Neuronal stem cell (in vitro differentiated cells): ENCODE data around the gene KIF24.
"Not testable (repeated sequence)": the region's sequence is repeated elsewhere in the genome, so short reads cannot be mapped to it uniquely, and the experiment has no call there.

Experiments used
- DNase-seq: peaks from one replicate; pipeline ENCODE4 v3.0.0-alpha.2; 2013; ENCODE audit warnings: low spot score
- H2AFZ ChIP-seq: one replicate; pipeline ENCODE4 v1.6.1; 2013; ENCODE audit warnings: mild to moderate bottlenecking, low read length, inconsistent platforms
- H2AK5ac ChIP-seq: 2 replicates; pipeline ENCODE4 v1.6.1; 2013; ENCODE audit warnings: low read depth, mild to moderate bottlenecking, inconsistent platforms, low read length, moderate library complexity, mixed read lengths
- H2BK120ac ChIP-seq: 2 replicates; pipeline ENCODE4 v1.6.1; 2013; ENCODE audit warnings: low read depth, mild to moderate bottlenecking, inconsistent platforms, low read length, moderate library complexity, mixed read lengths
- H2BK12ac ChIP-seq: one replicate; pipeline ENCODE4 v1.6.1; 2013; ENCODE audit warnings: low read length, inconsistent platforms
- H2BK15ac ChIP-seq: 2 replicates; pipeline ENCODE4 v1.6.1; 2013; ENCODE audit warnings: mild to moderate bottlenecking, low read length, inconsistent platforms, mixed read lengths
- H2BK5ac ChIP-seq: one replicate; pipeline ENCODE4 v1.6.1; 2013; ENCODE audit warnings: inconsistent platforms, mild to moderate bottlenecking, low read length, moderate library complexity
- H3K14ac ChIP-seq: one replicate; pipeline ENCODE4 v1.6.1; 2013; ENCODE audit warnings: low read length, inconsistent platforms
- H3K18ac ChIP-seq: 2 replicates; pipeline ENCODE4 v1.6.1; 2013; ENCODE audit warnings: low read length, inconsistent platforms
- H3K23ac ChIP-seq: 2 replicates; pipeline ENCODE4 v1.6.1; 2013; ENCODE audit warnings: low read depth, mild to moderate bottlenecking, mixed read lengths, low read length, inconsistent platforms; ENCODE audit not compliant: poor library complexity
- H3K27ac ChIP-seq: replicated peaks from 3 replicates; pipeline ENCODE4 v1.5.1; 2013; ENCODE audit warnings: low read length, inconsistent platforms
- H3K27me3 ChIP-seq, 3 experiments: 2 replicates each; pipeline ENCODE4 v1.6.1; 2013; ENCODE audit warnings: low read length in 3 of 3, mild to moderate bottlenecking in 2 of 3, inconsistent platforms in 1 of 3, low read depth in 1 of 3, mixed read lengths in 1 of 3, moderate library complexity in 1 of 3; ENCODE audit not compliant: control insufficient read depth in 3 of 3, insufficient read depth in 3 of 3
- H3K36me3 ChIP-seq, 2 donors: replicated peaks in 1 of 2; 2 replicates each; pipeline ENCODE4 v1.6.1; 2013; ENCODE audit warnings: low read length in 2 of 2; ENCODE audit not compliant: control insufficient read depth in 2 of 2, insufficient read depth in 2 of 2
- H3K4ac ChIP-seq: 2 replicates; pipeline ENCODE4 v1.6.1; 2013; ENCODE audit warnings: inconsistent platforms, mild to moderate bottlenecking, low read length, moderate library complexity
- H3K4me1 ChIP-seq, 2 donors: 1 replicate in 1 of 2; 2 replicates in 1 of 2; pipeline ENCODE4 v1.6.1; 2013; ENCODE audit warnings: low read length in 2 of 2, low read depth in 1 of 2; ENCODE audit not compliant: control insufficient read depth in 2 of 2, insufficient read depth in 1 of 2
- H3K4me2 ChIP-seq: one replicate; pipeline ENCODE4 v1.6.1; 2013; ENCODE audit warnings: mild to moderate bottlenecking, low read length, inconsistent platforms; ENCODE audit not compliant: insufficient read depth, poor library complexity, severe bottlenecking
- H3K4me3 ChIP-seq, 2 donors: 2 replicates each; pipeline ENCODE4 v1.5.1; 2013; ENCODE audit warnings: low read length in 2 of 2, mild to moderate bottlenecking in 2 of 2, inconsistent platforms in 1 of 2, moderate library complexity in 1 of 2
- H3K79me1 ChIP-seq: one replicate; pipeline ENCODE4 v1.6.1; 2013; ENCODE audit warnings: low read depth, mild to moderate bottlenecking, inconsistent platforms, low read length, moderate library complexity
- H3K9ac ChIP-seq: one replicate; pipeline ENCODE4 v1.6.1; 2013; ENCODE audit warnings: mild to moderate bottlenecking, low read depth, low read length, inconsistent platforms; ENCODE audit not compliant: poor library complexity
- H3K9me3 ChIP-seq, 2 donors: replicated peaks in 1 of 2; 2 replicates each; pipeline versions ENCODE3 to v1.6.1; 2013; ENCODE audit warnings: low read length in 2 of 2, mild to moderate bottlenecking in 2 of 2, inconsistent platforms in 1 of 2, low read depth in 1 of 2, mixed read lengths in 1 of 2, moderate library complexity in 1 of 2; ENCODE audit not compliant: control insufficient read depth in 2 of 2, insufficient read depth in 1 of 2
- H4K8ac ChIP-seq: one replicate; pipeline ENCODE4 v1.6.1; 2013; ENCODE audit warnings: low read depth, mild to moderate bottlenecking, inconsistent platforms, low read length, moderate library complexity
- H4K91ac ChIP-seq: one replicate; pipeline ENCODE4 v1.6.1; 2013; ENCODE audit warnings: low read length, low read depth, mild to moderate bottlenecking, inconsistent platforms; ENCODE audit not compliant: poor library complexity
- WGBS, 2 donors: extraction: QIAGEN DNeasy Blood & Tissue Kit; methylation state at CpG; one replicate each; pipeline ENCODE4 v1.1.7; 2013; ENCODE audit warnings: missing lambda C conversion rate in 2 of 2, mixed read lengths in 1 of 2; ENCODE audit not compliant: insufficient read length in 2 of 2, insufficient replicate concordance in 1 of 2; ENCODE audit errors: extremely low coverage in 2 of 2; 5-methylcytosine and 5-hydroxymethylcytosine counted together

The KIF24 gene

DNA sequence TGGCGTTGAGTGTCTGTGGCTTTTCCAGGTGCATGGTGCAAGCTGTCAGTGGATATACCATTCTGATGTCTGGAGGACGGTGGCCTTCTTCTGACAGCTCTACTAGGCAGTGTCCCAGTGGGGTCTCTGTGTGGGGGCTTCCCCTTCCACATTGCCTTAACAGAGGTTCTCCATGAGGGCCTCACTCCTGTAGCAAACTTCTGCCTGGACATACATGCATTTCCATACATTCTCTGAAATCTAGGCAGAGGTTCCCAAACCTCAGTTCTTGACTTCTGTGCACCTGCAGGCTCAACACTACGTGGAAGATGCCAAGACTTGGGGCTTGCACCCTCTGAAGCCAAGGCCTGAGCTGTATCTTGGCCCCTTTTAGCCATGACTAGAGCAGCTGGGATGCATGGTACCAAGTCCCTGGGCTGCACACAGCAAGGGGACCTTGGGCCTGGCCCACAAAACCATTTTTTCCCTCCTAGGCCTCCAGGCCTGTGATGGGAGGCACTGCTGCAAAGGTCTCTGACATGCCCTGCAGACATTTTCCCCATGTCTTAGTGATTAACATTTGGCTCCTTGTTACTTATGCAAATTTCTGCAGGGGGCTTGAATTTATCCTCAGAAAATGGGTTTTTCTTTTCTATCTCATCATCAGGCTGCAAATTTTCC lies 38.8 kb upstream of the KIF24 start:
- H3K14ac ChIP-seq, H3K18ac ChIP-seq, H2BK15ac ChIP-seq, H4K8ac ChIP-seq, H2AK5ac ChIP-seq, H2BK120ac ChIP-seq, H3K4me3 ChIP-seq, H3K23ac ChIP-seq, H2AFZ ChIP-seq, H3K36me3 ChIP-seq, H3K9ac ChIP-seq, H3K79me1 ChIP-seq, H3K27me3 ChIP-seq, DNase-seq, H2BK12ac ChIP-seq, H3K4me2 ChIP-seq, H3K4ac ChIP-seq, H3K27ac ChIP-seq, H2BK5ac ChIP-seq, H4K91ac ChIP-seq: not testable (repeated sequence)
- Histone ChIP-seq H3K9me3 (peaks cover 5 to 37% of the 10 kb centered on the region in 2 donors), H3K4me1 (peaks cover 18 to 19% of the 10 kb centered on the region in 2 donors)
- WGBS, 2 donors: no CpG with 5 or more reads among the region's 3 CpGs

GRCh38 chr9:34366365-34366764 lies 37.3 kb upstream of the KIF24 start:
- no peak overlapping the region for H4K91ac ChIP-seq
- peaks cover 0 to 5% of the 10 kb centered on the region in 2 donors for H3K36me3 ChIP-seq
- peaks cover 19 to 20% of the 10 kb centered on the region in 2 donors for H3K4me1 ChIP-seq
- H4K8ac ChIP-seq: no peak overlapping the region
- no peak overlapping the region for H3K14ac ChIP-seq
- WGBS, 2 donors: no CpG with 5 or more reads among the region's 2 CpGs
- H3K18ac ChIP-seq: no peak overlapping the region
- H3K9me3 ChIP-seq: peaks cover 2 to 33% of the 10 kb centered on the region in 2 donors
- no peak overlapping the region for H3K4ac ChIP-seq
- H3K4me3 ChIP-seq: no peak overlapping the region
- H3K27me3 ChIP-seq: no peaks in the 10 kb centered on the region
- no peak overlapping the region for H3K4me2 ChIP-seq
- H2BK120ac ChIP-seq: no peak overlapping the region
- H2BK12ac ChIP-seq: no peak overlapping the region
- H3K79me1 ChIP-seq: no peaks in the 10 kb centered on the region
- no peak overlapping the region for H2AK5ac ChIP-seq
- H2BK15ac ChIP-seq: no peak overlapping the region
- H3K23ac ChIP-seq: no peak overlapping the region
- no peak for DNase-seq
- no peak overlapping the region for H3K9ac ChIP-seq
- no peak overlapping the region for H3K27ac ChIP-seq
- no peak overlapping the region for H2AFZ ChIP-seq
- no peak overlapping the region for H2BK5ac ChIP-seq

DNA sequence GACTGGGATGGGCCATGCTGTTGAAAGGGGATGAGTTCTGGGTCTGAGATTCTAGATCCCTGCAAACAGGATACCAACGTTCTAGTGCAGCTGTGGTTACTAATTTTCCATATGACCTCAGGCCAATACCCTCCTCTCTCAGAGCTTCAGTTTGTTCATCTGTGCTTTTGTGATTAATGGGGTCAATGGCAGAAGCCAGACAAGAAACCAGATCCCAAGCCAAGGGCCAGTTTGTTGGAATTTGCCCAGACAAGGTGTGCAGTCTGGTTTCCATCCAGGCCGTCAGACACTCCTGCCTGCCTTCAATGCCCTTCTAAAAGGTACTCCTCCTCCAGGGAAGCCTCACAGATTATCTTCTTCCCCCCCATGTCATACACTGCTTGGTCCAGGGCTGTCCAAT lies 36.2 kb upstream of the KIF24 start:
- no peak for DNase-seq
- no peak overlapping the region for H3K23ac ChIP-seq
- no CpG with 5 or more reads among the region's 2 CpGs for WGBS, 2 donors

GRCh38 chr9:34363619-34364351 lies 34.7 kb upstream of the KIF24 start:
- Histone ChIP-seq H4K8ac (no peak overlapping the region), H3K18ac (peak overlapping the region; percentile 54), H3K4me1 (peaks cover 19 to 20% of the 10 kb centered on the region in 2 donors), H2AK5ac (no peak overlapping the region), H3K27me3 (no peaks in the 10 kb centered on the region), H2AFZ (peak overlapping the region; percentile 88), H3K9me3 (peaks cover 0 to 21% of the 10 kb centered on the region in 2 donors), H3K4me2 (peak overlapping the region; percentile 37), H3K14ac (no peak overlapping the region), H3K27ac (peak overlapping the region; percentile 41), H3K4ac (no peak overlapping the region), H4K91ac (no peak overlapping the region), H3K79me1 (no peaks in the 10 kb centered on the region), H2BK15ac (no peak overlapping the region), H3K9ac (no peak overlapping the region), H2BK12ac (no peak overlapping the region), H2BK120ac (no peak overlapping the region), H3K4me3 (peak overlapping the region in 1 of 2 donors; percentile 35), H2BK5ac (no peak overlapping the region), H3K36me3 (no peaks in the 10 kb centered on the region), H3K23ac (no peak overlapping the region)
- DNase-seq: peak; percentile 32
- WGBS, 2 donors: no CpG with 5 or more reads among the region's 13 CpGs

More for the DNA sequence above, 36.2 kb upstream of the KIF24 start:
- H3K14ac ChIP-seq: no peak overlapping the region
- no peak overlapping the region for H2BK5ac ChIP-seq
- no peak overlapping the region for H2AK5ac ChIP-seq
- peaks cover 19 to 20% of the 10 kb centered on the region in 2 donors for H3K4me1 ChIP-seq
- no peak overlapping the region for H3K4me2 ChIP-seq
- no peak overlapping the region for H3K4me3 ChIP-seq
- H3K79me1 ChIP-seq: no peaks in the 10 kb centered on the region
- no peak overlapping the region for H2BK15ac ChIP-seq
- H3K27me3 ChIP-seq: no peaks in the 10 kb centered on the region
- no peak overlapping the region for H2BK120ac ChIP-seq
- no peak overlapping the region for H4K8ac ChIP-seq
- no peak overlapping the region for H3K4ac ChIP-seq
- no peaks in the 10 kb centered on the region for H3K36me3 ChIP-seq
- H3K18ac ChIP-seq: no peak overlapping the region
- H3K9me3 ChIP-seq: peaks cover 0 to 23% of the 10 kb centered on the region in 2 donors
- H3K27ac ChIP-seq: no peak overlapping the region
- no peak overlapping the region for H4K91ac ChIP-seq
- H2BK12ac ChIP-seq: no peak overlapping the region
- H2AFZ ChIP-seq: no peak overlapping the region
- H3K9ac ChIP-seq: no peak overlapping the region
